ENCODE measurements around the gene RAP1GAP.

- TF ChIP-seq, protein P1, sequence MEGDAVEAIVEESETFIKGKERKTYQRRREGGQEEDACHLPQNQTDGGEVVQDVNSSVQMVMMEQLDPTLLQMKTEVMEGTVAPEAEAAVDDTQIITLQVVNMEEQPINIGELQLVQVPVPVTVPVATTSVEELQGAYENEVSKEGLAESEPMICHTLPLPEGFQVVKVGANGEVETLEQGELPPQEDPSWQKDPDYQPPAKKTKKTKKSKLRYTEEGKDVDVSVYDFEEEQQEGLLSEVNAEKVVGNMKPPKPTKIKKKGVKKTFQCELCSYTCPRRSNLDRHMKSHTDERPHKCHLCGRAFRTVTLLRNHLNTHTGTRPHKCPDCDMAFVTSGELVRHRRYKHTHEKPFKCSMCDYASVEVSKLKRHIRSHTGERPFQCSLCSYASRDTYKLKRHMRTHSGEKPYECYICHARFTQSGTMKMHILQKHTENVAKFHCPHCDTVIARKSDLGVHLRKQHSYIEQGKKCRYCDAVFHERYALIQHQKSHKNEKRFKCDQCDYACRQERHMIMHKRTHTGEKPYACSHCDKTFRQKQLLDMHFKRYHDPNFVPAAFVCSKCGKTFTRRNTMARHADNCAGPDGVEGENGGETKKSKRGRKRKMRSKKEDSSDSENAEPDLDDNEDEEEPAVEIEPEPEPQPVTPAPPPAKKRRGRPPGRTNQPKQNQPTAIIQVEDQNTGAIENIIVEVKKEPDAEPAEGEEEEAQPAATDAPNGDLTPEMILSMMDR (IDR thresholded peaks at IDR 0.05): no peak
- TF ChIP-seq EZH2 (IDR thresholded peaks at IDR 0.05) (no peak), EZH2phosphoT487 (IDR thresholded peaks at IDR 0.05) (no peak)
Observed at GRCh38 chr1:21605964-21606705, 63.0 kb downstream of the RAP1GAP start.
